Bronchial smooth muscle cell (primary cell): ENCODE data around the gene TENM4. TPM values are rescaled to one million over a fixed set of nuclear protein-coding genes. Genes with fewer than 3 reads are reported as not detected.

ENCODE experiments used
- total RNA-seq: library from RNA; depleted of rRNA; stranded (reverse); fragments of >200 nt; gene quantifications from 2 replicates; pipeline ENCODE4 v1.2.1, GENCODE V29; 2014

Gene TENM4
- total RNA-seq: 93.3 and 139 TPM in 2 replicates

DNA sequence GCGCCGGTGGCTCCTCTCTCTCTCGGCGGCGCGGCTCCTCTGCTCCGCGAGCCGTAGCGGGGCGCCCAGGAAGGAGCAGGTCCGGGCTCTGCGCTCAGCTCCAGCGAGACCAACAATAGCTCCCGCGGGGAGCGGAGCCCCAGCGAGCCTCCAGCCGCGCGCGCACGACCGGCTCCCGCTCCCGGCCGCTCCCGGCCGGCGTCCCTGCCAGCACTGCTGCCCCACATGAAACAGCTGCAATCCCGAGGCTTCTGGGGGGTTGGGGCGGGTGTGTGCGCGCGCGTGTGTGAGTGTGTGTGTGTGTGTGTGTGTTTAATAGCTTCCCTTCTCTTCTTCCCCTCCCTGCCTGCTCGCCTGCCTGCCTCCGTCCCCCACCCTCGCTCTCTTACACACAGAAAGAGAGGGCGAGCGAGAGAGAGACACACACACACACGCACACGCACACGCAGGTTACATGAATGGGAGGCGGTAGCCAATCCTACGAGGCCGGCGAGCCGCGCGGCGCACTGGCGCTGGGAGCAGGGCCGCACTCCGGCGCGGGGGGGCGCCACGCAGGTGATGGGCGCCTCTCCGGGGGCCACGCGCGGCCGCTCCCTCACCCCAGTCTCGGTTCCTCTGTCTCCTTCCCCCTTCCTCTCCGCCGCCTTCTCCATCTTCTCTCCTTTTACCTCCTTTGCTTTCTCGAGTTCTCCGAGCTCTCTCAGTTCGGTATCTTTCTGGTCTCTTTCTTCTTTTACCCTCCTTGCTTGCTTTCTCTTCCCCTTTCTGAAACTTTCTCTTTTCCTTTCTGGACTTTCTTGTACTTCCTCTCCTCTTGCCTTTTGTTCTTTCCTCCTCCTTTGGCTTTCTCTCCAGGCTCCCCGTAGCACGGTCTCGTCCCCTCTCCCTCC, at the start of gene TENM4:
TENM4 (minus strand) TSS at position 460 of the 890 bp plus-strand sequence. CDS start 371,086 bp downstream, outside the sequence.

